NCI-H446 (cell line): ENCODE results near the gene TRIO.

ENCODE experiments used
- DNase-seq, 2 experiments: peaks; one replicate each; lab custom pipeline; 2025; lab: John Stamatoyannopoulos, UW

Gene TRIO

DNA sequence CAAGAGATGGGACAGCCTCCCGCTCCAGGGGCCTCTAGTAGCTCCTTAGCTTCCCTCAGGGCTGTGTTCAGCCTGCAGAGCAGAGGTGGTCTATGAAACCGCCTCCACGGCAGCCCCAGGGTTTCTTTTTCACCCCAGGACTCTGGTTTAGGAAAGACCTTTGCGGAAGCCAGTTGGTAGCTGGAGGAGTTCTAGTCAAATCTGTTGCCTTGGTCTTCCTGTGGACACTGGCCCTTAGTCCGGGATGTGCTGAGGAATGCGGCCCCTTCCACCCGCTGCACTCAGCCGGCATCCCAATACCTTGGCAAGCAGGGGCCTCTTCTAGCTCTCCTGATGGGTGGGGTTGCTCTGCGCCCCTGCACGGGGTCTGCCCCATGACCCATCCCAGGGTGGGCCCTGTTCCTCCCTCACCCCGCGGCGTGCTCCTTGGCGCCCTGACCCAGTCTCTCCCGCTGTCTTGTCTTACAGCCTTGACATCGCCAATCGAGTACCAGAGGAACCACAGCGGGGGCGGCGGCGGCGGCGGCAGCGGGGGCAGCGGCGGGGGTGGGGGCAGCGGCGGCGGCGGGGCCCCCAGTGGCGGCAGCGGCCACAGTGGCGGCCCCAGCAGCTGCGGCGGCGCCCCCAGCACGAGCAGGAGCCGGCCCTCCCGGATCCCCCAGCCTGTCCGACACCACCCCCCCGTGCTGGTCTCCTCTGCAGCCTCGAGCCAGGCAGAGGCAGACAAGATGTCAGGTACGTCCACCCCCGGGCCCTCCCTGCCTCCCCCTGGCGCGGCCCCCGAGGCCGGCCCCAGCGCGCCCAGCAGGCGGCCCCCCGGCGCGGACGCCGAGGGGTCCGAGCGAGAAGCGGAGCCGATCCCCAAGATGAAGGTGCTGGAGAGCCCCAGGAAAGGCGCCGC lies 344.1 kb downstream of the TRIO start:
- no peak for DNase-seq

DNA sequence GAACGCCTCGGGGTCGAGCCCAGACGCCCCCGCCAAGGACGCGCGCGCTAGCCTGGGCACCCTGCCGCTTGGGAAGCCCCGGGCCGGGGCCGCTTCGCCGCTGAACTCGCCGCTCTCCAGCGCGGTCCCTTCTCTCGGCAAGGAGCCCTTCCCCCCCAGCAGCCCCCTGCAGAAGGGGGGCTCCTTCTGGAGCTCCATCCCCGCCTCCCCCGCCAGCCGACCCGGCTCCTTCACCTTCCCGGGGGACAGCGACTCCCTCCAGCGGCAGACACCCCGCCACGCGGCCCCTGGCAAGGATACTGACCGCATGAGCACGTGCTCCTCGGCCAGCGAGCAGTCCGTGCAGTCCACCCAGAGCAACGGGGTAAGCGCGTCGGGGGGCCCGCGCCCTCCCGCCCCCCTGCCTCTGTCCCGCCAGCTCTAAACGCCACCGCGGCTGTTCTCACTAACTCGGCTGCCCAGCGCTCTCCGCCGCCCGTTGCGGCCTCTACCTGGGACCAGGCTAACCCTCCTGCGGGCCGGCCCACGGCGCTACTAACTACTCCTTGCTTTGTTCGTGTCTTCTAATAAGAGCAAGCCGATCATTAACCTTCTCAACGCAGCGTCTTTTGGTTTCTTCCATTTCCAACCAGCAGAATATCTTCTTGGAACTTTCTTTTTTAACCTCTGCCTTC lies 344.9 kb downstream of the TRIO start:
- no peak for DNase-seq

- no peak for DNase-seq
Observed at GRCh38 chr5:14488709-14489108, 345.6 kb downstream of the TRIO start.

DNA sequence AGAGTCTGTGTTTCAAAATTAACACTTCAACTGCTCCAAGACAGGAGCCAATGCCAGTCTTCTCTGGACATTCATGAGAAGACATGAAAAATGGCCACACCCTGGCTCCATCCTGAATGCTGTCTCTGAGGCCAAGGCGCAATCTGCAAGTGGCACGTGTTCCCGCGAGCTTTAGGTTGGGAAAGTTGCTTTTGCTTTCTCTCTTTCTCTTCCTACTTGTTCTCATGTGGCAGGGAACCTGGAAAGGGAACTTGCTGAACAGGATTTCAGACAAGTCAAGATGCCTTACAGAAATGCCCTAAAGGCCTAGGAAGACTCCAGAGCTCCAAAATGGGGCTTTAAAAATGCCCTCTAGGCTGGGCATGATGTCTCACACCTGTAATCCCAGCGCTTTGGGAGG lies 346.5 kb downstream of the TRIO start:
- no peak for DNase-seq

- no peak for DNase-seq
Observed at GRCh38 chr5:14490309-14490711, 347.2 kb downstream of the TRIO start.

DNA sequence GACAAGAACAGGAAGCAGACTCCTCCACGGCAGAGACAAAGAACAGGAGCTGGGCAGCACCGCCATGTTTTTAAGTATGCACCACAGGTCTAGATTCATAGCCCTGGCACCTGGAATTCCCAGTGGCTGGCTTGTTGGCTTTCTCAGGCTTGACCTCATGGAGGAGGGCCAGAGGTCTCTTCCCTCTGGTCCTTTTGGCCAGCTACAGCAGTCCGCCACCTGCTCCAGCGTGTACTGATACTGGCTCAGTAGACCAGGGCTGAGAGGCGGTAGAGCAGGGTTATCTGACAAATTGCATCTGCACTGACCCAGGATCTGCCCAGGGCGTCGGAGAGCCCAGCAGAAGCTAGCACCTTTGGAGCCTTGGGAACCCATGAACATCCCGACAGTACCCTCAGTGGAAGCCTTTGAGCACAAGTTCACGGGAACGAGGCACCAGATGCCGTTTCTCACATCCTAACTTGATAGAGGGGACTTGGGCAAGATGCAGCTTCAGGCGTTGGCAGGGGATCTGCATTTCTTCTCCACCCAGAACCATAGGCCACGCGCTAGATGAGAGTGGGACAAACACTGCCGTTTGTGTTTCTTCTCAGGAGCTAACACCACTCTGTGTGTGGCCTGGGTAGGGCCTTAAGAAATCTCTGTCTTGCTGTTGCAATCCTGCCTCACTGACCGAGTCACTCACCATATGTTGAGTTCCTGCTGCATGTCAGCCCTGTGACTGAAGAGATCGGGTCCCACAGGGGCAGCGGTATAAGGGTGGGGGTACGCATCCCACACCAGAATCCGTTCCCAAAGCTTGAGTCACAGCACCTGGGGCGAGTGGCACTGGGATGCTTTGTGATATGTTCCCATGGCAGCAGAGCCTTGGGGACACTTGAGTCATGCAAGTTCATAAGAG lies 348.1 kb downstream of the TRIO start:
- DNase-seq, result no peak

DNA sequence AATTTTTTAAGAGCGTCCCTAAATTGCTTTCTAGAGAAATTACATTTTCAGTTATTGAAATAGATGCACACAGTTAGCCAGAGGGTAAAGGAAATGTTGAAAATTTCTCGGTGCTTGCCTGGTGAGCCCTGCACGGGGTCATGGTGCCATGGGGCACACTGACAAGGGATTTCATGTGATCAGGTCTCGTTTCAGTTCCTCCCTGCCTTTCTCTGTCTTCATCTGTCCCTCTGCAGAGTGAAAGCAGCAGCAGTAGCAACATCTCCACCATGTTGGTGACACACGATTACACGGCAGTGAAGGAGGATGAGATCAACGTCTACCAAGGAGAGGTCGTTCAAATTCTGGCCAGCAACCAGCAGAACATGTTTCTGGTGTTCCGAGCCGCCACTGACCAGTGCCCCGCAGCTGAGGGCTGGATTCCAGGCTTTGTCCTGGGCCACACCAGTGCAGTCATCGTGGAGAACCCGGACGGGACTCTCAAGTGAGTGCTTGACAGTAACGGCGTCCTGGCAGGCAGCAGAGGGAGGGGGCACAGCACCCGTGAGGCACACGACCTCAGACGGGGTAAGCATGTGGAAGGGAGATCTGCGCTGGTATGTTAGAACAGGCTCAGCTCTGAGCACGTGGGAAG lies 349.3 kb downstream of the TRIO start:
- no peak for DNase-seq

- DNase-seq, result no peak
Observed at GRCh38 chr5:14495301-14495700, 352.2 kb downstream of the TRIO start.

DNA sequence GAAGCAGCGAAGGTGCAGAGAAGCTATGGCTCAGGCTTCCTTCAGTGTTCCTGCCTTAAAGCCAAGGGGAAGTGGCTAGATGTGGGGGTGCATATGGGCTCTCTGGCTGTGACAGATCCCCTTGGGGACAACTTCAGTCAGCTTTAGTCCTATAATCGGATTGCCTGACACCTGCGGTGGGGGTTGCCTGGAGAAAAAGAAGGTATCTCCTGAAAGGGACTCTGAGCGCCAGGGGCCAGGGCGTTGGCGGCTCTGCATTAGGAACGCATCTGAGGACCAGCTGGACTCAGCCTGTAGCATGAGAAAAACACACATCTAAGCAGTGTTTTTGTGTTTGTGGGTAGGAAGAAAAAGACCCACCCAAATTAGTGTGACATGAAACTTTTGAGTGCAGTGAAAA lies 354.2 kb downstream of the TRIO start:
- DNase-seq, result no peak

- no peak for DNase-seq
Observed at GRCh38 chr5:14501353-14502293, 358.5 kb downstream of the TRIO start.

- DNase-seq, result no peak
Observed at GRCh38 chr5:14502294-14502690, 359.1 kb downstream of the TRIO start.

DNA sequence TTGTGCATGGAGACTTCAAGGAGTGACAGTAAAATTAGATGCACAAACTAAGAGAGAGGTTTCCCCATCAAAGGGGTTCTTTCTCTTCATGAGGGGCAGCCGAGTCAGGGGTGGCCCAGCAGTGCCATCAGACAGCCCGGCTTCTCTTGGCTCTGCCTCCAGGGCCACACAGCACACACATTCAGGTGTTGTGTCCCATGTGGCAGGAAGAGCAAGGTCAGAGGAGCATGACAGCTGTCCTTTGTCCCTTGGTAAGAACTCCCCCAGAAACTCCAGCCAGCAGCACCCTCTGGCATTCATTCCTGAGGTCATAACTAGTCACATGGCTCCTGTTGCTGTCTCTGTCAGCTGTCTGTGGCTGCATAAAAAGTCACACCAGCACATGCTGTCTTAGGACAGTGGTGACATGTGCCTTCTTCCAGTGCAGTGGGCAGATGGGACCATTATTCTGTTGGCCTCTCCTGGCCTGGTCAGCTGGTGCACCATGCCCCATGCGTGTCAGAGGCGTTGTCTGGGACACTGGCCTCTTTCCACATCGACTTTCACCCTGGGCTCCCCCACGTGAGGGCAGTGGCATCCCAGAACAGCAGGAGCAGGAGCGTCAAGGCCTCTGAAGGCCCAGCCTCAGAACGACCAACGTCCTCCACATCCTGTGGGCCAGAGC lies 360.0 kb downstream of the TRIO start:
- DNase-seq, result no peak

DNA sequence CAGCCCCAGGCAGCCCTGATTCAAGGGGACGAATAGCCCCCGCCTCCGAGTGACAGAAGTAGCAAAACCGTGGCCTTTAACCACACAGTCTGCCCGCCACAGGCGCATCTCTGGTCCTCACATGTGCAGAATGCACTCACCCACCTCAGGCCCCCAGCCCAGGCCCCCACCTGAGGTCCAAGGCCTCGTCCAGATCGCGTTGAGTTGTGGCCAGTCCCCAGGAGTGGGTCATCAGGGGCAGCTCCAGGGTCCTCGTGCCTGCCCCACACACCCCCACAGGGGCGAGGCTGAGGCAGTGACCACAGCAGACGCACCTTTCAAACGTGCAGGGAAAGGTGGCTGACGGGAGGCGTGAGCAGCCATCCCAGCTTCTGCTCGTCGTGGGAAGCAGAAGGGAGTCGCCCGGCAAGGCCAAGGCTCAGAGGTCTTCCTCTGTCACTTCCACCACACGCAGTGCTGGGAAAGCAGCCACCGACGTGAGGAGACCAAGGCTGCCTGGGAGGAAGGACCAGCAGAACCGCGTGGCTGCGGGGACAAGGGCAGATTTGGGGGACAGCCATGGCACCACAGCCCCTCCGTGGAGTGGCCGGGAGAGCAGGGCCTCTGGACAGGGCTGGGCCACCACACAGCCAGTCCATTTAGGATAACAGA lies 360.7 kb downstream of the TRIO start:
- no peak for DNase-seq

DNA sequence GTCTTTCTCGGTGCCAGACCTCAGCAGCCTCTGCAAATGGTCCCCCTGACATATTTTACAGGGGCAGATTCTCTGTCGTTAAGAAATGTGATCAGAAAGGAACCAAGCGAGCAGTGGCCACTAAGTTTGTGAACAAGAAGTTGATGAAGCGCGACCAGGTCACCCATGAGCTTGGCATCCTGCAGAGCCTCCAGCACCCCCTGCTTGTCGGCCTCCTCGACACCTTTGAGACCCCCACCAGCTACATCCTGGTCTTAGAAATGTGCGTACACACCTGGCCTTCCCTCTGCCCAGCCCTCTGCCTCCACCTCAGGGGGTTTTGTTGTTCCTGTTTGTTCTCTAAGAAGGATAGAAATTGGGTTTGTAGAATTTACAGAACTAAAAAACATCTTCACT lies 361.2 kb downstream of the TRIO start:
- DNase-seq, result no peak

GRCh38 chr5:14504816-14505215 lies 361.7 kb downstream of the TRIO start:
- no peak for DNase-seq

GRCh38 chr5:14505310-14506139 lies 362.4 kb downstream of the TRIO start:
- DNase-seq, result no peak

- no peak for DNase-seq
Observed at GRCh38 chr5:14506140-14506538, 363.0 kb downstream of the TRIO start.

GRCh38 chr5:14506661-14507060 lies 363.5 kb downstream of the TRIO start:
- DNase-seq, result no peak
